GM18517 (cell line): Measurements from ENCODE around the gene CALML5.

ENCODE experiments used
- ATAC-seq: cut with Tn5 transposase; IDR thresholded peaks from one replicate; pipeline ENCODE4 v1.9.1; 2021; ENCODE audit warnings: mild to moderate bottlenecking, moderate library complexity; ENCODE audit not compliant: unreplicated experiment

Gene CALML5

GRCh38 chr10:5467207-5467535 lies 32.2 kb downstream of the CALML5 start:
- no peak for ATAC-seq

- ATAC-seq: no peak
Observed at GRCh38 chr10:5466451-5467206, 32.7 kb downstream of the CALML5 start.

GRCh38 chr10:5465976-5466450 lies 33.4 kb downstream of the CALML5 start:
- no peak for ATAC-seq

- no peak for ATAC-seq
Observed at GRCh38 chr10:5464546-5464945, 34.8 kb downstream of the CALML5 start.

GRCh38 chr10:5462841-5463293 lies 36.5 kb downstream of the CALML5 start:
- no peak for ATAC-seq

GRCh38 chr10:5461914-5462840 lies 37.2 kb downstream of the CALML5 start:
- no peak for ATAC-seq

- ATAC-seq: no peak
Observed at GRCh38 chr10:5461203-5461588, 38.2 kb downstream of the CALML5 start.

GRCh38 chr10:5460468-5461202 lies 38.7 kb downstream of the CALML5 start:
- no peak for ATAC-seq

GRCh38 chr10:5458949-5459747 lies 40.2 kb downstream of the CALML5 start:
- no peak for ATAC-seq

GRCh38 chr10:5458425-5458824 lies 40.9 kb downstream of the CALML5 start:
- ATAC-seq: no peak

- ATAC-seq: no peak
Observed at GRCh38 chr10:5457741-5458140, 41.6 kb downstream of the CALML5 start.

- no peak for ATAC-seq
Observed at GRCh38 chr10:5456563-5456962, 42.8 kb downstream of the CALML5 start.

GRCh38 chr10:5453749-5454489 lies 45.5 kb downstream of the CALML5 start:
- ATAC-seq: no peak

- ATAC-seq: no peak
Observed at GRCh38 chr10:5450605-5451384, 48.6 kb downstream of the CALML5 start.

GRCh38 chr10:5449823-5450222 lies 49.5 kb downstream of the CALML5 start:
- no peak for ATAC-seq

GRCh38 chr10:5449227-5449626 lies 50.1 kb downstream of the CALML5 start:
- ATAC-seq: no peak
